ENCODE data around the gene TRIM59.

The TRIM59 gene

DNA sequence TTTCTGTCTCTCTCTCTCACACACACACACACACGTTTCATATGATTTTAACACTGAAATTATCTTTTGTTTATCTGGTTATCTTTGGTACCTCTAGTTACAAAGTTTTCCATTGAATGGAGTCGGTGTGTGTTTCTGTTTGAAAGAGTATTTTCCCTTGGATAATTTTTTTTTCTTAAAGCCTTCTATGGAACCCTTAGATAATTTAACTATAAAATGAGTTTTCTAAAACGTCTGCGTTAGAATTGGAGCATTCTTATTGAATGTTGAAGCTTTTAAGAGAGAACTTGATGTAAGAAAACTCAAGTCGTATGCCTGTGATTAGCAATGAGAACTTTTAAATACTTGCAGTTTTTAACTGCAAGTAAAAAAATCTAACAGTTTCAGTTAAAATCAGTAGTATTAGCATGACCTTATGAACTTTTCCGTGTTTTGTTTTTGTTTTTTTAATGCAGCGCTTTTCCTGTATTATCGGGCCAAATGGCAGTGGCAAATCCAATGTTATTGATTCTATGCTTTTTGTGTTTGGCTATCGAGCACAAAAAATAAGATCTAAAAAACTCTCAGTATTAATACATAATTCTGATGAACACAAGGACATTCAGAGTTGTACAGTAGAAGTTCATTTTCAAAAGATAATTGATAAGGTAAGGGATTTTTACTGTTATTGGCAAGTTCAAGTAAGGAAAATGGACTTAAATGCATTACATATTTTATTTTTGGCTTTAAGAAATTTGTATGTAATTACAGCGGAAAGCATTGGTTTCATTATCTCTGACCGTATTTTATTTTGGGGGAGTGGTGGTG is 47.2 kb downstream of the TRIM59 start:
- no peak for DNase-seq

DNA sequence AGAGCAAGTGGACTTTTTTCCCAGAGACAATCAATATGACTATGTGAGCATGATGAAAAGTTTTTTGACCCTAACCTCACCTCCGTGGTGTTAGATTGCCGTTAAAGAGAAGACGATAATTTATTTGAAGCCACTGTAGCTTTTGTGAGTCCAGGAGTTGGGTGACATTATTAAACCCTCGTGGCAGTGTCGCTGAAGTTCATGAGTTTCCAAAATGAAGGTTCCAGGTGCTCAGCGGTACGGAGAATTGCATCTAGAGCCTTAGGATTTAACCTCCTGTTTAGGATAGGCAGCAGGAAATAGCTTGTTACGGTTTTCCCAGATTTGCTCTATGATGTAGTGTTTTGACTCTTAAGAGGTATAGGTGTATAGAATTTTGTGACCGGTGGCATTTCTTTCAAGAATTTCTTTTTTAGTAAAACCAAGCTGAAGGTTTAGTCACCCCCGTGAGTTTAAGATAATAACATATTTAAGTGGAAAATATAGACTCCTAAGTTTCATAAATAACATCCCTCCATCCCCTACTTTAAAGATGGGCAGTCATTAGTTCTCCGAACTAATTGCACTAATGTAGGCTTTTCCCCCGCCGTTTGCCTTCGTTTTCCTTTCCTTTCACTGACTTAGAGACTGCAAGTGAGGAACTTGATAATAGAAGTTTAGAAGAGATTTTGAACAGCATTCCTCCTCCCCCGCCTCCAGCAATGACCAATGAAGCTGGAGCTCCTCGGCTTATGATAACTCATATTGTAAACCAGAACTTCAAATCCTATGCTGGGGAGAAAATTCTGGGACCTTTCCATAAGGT is 48.1 kb downstream of the TRIM59 start:
- DNase-seq: no peak

DNA sequence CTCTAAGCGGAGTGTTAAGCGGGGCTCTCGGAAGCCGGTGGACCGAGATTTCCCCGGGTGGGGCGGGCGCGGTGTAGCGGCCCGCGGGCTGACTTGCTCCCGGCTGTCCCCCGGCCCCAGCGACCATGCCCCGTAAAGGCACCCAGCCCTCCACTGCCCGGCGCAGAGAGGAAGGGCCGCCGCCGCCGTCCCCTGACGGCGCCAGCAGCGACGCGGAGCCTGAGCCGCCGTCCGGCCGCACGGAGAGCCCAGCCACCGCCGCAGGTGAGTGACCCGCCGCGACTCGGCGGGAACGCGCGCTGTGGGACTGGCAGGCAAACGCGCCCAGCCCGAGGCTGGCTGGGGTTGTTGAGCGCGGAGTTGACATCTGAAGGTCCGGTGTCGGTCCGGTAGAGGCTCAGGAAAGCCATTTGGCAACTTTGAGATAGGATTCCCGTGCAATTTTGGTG is 48.9 kb downstream of the TRIM59 start:
- DNase-seq: peak; percentile 6

DNA sequence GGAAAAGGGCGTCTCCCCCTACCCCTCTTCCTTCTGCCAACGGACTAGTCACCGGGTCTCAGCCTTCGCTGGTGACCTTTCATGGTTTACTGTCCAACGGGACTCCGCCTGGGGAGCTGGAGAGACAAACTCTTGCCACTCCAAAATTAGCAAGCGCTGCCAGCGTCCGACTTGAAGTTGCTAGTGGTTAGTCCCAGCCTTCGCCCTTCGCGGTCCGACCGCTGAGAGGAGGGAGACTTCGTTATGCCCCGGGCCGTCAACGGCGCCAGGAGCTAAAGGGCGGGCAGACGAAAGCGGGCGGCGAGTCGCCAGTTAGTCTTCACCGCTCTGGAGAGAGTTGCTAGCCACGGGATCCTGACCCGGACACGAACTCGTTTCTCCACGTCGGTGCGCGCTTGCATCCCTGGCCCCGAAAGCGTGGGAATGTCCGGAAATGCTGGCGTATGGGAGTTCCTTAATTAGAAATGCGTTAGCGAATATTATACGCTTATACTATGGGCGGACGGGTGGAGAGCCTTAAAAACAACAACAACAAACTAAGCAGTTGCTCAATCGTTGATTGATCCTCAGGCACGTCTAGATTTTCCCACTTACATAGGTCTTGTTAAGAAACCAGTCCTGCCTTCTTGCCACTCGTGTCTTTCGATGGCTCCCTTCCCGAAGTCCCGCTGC is 49.4 kb downstream of the TRIM59 start:
- DNase-seq: peak; percentile 30

DNA sequence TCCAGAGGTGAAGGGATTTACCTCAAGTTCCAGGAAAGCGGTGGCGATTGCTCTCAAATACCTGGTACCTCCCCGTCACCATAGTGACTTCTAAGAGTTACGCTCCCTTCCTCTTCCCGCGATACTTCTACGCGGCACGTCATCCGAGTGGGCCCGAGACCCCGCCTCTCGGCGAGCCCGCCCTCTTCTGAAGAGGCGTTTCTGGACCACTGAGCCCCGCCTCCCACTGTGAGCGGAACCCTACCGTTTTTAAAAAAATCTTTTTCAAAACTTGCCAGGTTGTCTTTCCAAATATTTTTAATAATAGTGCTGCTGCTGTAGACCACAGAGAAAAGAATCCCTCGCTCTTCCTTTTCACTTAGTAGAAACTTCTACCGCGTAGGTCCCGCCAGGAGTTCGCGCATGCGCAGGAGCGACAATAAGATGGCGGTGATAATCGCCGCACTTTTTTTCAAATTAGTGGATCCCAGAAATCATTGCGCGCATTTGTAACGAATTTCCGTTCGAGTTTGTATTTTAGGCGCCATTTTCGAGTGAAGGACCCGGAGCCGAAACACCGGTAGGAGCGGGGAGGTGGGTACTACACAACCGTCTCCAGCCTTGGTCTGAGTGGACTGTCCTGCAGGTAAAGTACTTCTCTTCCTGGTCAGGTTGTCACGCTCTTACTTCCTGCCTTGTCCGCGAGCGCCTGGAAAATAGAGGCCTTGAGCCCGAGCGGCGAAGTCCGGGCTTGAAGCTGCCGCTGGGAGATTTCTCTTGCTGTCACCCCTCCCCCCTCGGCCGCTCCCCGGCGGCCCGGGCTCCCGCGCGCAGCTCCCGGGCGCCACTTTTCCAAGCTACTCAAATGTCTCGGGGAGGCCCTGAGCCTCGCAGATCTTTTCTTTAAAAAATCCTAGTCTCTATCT is 50.2 kb downstream of the TRIM59 start, which contains the start of the genes IFT80 and SMC4:
Gene IFT80 (minus strand): TSS at position 101 of the 905 bp plus-strand sequence. CDS start 14,625 bp downstream, outside the sequence.
Gene SMC4 (plus strand): TSS at position 526 of the 905 bp plus-strand sequence. CDS start 1,177 bp downstream, outside the sequence.
- peak; percentile 95 for DNase-seq

DNA sequence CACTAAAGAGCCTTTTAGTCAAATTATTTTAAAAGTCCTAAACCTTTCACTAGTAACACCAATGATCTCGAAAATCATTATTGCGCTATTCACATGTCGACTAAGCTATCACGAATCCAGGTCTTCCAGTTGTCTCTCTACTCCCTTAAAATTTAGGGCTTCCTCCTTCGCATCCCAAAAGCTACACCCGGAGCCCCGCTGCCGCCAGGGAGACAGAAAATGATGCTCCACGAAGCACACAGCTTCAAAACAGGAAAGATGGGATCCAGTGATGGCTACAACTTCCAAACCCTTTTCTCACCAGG is 50.8 kb downstream of the TRIM59 start:
- no peak for DNase-seq

DNA sequence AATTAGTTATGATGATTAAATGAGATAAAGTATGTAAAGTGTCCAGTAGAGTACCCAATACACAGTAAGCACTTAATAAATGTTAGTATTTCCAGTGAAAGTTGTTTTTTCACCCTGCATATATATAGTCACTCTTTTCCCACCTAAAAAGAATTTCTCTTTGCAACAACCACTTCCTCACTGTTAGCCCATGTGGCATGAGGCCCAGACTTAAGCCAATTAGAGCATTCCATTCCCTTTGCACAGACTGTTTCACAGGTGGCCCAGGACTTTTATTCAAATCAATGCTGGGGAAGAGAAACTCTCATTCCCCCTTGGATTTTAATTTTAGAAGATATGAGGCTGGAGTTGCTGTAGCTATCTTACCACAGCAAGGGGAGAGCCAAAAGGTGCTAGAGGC is 54.3 kb downstream of the TRIM59 start:
- DNase-seq: no peak

DNA sequence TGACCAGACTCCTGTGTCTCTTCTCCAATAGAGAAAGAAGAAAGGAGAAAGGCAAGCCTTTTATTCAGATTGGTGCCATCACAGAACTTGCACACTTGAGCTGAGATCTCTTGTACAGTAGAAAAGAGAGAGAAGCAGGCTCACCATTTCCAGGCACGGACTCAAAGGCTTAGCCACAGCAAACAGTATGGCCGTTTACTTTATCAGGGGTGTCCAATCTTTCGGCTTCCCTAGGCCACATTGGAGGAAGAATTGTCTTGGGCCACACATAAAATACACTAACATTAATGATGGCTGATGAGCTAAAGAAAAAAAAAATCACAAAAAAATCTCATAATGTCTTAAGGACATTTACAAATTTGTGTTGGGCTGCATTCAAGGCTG is 55.6 kb downstream of the TRIM59 start:
- DNase-seq: no peak

DNA sequence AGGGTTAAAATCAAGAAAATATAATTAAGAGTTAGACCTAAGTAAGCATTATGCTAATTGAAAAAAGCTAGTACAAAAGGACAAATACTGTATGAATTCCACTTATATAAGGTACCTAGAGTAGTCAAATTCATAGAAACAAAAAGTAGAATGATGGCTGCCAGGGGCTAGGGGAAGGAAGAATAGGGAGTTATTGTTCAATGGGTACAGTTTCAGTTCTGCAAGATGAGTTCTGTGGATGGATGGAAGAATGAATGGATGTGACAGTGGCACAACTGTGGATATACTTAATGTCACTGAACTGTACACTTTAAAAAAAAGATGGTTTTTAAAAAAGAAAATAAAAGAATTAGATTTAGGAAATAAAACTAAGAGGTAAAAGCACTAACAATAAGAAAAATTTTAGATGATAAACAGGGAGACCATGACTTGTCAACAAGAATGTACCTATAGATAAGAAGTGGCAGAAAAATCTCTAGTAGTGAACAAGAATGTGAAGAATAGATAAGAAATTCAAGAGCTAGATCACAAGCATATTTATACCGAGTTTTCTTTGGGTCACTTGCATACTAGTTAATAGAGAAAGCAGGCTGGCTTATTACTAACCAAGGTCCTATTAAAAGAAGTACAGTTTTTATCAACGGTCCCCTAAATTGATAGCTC is 56.1 kb downstream of the TRIM59 start:
- no peak for DNase-seq

DNA sequence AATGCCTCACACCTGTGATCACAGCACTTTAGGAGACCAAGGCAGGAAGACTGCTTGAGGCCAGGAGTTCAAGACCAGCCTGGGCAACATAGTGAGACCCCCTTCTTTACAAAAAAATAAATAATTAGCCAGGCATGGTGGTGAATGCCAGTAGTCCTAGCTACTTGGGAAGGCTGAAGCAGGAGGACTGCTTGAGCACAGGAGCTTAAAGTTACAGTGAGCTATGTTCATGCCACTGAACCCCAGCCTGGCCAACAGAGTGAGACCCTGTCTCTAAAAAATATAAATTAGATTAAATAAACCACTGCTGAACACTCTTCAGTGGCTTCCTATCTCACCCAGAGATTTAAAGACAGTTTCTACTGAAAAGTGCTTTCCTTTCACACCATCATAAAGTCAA is 56.8 kb downstream of the TRIM59 start:
- DNase-seq: no peak

DNA sequence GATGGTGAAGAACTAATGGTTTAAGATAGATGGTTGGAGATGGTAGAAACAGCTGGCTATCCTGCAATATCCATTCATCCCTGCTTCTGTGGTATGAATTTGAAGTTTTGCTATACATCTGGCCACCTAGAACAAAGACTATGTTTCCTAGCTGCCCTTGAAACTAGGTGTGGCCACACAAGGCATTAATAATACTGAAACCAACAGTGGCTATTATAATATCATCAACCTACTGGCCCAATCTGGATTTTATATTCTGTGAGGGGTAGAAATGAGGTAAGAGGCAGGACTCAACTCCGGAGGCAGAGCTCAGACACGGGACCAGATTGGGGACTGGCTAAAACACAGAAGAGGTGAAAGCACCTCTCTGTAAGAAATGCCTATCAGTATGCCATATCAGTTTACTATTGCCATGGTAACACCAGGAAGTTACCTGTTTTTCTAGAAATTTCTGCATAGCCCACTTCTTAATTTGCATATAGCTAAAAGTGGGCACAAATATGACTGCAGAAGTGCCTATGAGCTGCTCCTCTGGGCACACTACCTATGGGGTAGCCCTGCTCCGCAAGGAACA is 58.9 kb downstream of the TRIM59 start:
- no peak for DNase-seq
